OCI-LY3 (cell line): Measurements from ENCODE around the gene RREB1.

Source experiments
- H2AFZ ChIP-seq: fragments of 200-600, 300-600 bp; shearing (Covaris generic); 2 replicates; pipeline ENCODE4 v1.6.0; 2014; ENCODE audit warnings: antibody characterized with exemption, low read depth, low read length
- H3K27ac ChIP-seq: fragments of 200-600, 300-600 bp; sonication (generic); 2 replicates; pipeline ENCODE4 v1.5.1; 2014; ENCODE audit warnings: mild to moderate bottlenecking, low read length, moderate library complexity, mixed read lengths
- H3K27me3 ChIP-seq: fragments of 200-600, 300-600 bp; sonication (generic); 2 replicates; pipeline ENCODE4 v1.6.1; 2014; ENCODE audit warnings: low read depth, low read length, mixed read lengths
- H3K36me3 ChIP-seq: fragments of 200-600, 300-600 bp; sonication (generic); replicated peaks from 2 replicates; pipeline ENCODE3; 2014; ENCODE audit warnings: low read depth, low read length, mixed read lengths
- H3K4me1 ChIP-seq: fragments of 300-600, 200-600 bp; sonication (generic); 2 replicates; pipeline ENCODE4 v1.6.1; 2014; ENCODE audit warnings: low read length, mixed read lengths
- H3K4me2 ChIP-seq: fragments of 200-600, 300-600 bp; sonication (generic); 2 replicates; pipeline ENCODE4 v1.6.1; 2014; ENCODE audit warnings: low read length, mixed read lengths
- H3K4me3 ChIP-seq: fragments of 300-600, 200-600 bp; sonication (generic); 2 replicates; pipeline ENCODE4 v1.5.1; 2014; ENCODE audit warnings: antibody characterized with exemption, mild to moderate bottlenecking, low read length, moderate library complexity
- H3K79me2 ChIP-seq: fragments of 300-600, 200-600 bp; shearing (Covaris generic); 2 replicates; pipeline ENCODE4 v1.6.1; 2014; ENCODE audit warnings: mild to moderate bottlenecking, low read length, mixed read lengths
- H3K9ac ChIP-seq: fragments of 300-600, 200-600 bp; shearing (Covaris generic); 2 replicates; pipeline ENCODE4 v1.6.0; 2014; ENCODE audit warnings: mild to moderate bottlenecking, low read length, moderate library complexity
- H3K9me3 ChIP-seq: fragments of 200-600, 300-600 bp; shearing (Covaris generic); 2 replicates; pipeline ENCODE4 v1.6.1; 2014; ENCODE audit warnings: low read length, mixed read lengths; ENCODE audit not compliant: insufficient read depth
- H4K20me1 ChIP-seq: fragments of 200-600, 300-600 bp; sonication (generic); 2 replicates; pipeline ENCODE4 v1.6.1; 2016; ENCODE audit warnings: low read length, mixed read lengths; ENCODE audit not compliant: insufficient read depth
- EZH2phosphoT487 ChIP-seq: fragments of 200-600 bp; shearing (Covaris generic); IDR thresholded peaks from 2 replicates; pipeline ENCODE4 v1.6.1; 2018; ENCODE audit warnings: antibody characterized with exemption, mixed run types, low read depth
- TF ChIP-seq, protein P1 (sequence below): fragments of 200-600, 300-600 bp; sonication (generic); IDR thresholded peaks from 2 replicates; pipeline ENCODE4 v1.5.1; 2014; ENCODE audit warnings: antibody characterized with exemption, low read length, low read depth

The RREB1 gene

DNA sequence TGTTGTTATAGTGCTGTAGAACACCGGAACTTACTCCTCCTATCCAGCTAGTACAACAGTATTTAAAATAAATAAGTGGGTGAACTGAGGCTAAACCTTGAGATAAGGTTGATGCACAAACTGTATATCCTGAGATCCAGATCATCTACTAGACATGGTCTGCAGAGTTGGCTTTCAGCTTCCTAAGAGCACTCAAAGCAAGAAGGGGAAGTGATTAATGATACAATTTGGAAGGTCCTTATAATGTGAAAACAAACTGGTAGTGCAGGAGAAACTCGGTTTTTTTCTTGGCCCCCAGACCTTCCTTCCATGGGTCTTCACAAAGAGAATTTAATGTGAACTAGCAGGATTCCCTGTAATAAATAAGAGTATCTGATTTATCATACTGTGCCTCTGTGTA lies 27.4 kb upstream of the RREB1 start:
- H3K36me3 ChIP-seq, result no peaks in the 10 kb centered on the region
- peaks cover 8% of the 10 kb centered on the region for H3K27me3 ChIP-seq
- peak overlapping the region; percentile 18; the same call in 1 of the 2 replicates for H3K4me2 ChIP-seq
- H2AFZ ChIP-seq, result no peak overlapping the region
- H4K20me1 ChIP-seq, result no peaks in the 10 kb centered on the region
- H3K27ac ChIP-seq, result no peak overlapping the region
- TF ChIP-seq, protein P1, sequence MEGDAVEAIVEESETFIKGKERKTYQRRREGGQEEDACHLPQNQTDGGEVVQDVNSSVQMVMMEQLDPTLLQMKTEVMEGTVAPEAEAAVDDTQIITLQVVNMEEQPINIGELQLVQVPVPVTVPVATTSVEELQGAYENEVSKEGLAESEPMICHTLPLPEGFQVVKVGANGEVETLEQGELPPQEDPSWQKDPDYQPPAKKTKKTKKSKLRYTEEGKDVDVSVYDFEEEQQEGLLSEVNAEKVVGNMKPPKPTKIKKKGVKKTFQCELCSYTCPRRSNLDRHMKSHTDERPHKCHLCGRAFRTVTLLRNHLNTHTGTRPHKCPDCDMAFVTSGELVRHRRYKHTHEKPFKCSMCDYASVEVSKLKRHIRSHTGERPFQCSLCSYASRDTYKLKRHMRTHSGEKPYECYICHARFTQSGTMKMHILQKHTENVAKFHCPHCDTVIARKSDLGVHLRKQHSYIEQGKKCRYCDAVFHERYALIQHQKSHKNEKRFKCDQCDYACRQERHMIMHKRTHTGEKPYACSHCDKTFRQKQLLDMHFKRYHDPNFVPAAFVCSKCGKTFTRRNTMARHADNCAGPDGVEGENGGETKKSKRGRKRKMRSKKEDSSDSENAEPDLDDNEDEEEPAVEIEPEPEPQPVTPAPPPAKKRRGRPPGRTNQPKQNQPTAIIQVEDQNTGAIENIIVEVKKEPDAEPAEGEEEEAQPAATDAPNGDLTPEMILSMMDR, result no peak
- TF ChIP-seq EZH2phosphoT487, result no peak
- H3K9ac ChIP-seq, result no peak overlapping the region
- no peaks in the 10 kb centered on the region for H3K79me2 ChIP-seq
- no peak overlapping the region for H3K4me3 ChIP-seq
- no peaks in the 10 kb centered on the region for H3K9me3 ChIP-seq
- peaks cover 10% of the 10 kb centered on the region for H3K4me1 ChIP-seq

DNA sequence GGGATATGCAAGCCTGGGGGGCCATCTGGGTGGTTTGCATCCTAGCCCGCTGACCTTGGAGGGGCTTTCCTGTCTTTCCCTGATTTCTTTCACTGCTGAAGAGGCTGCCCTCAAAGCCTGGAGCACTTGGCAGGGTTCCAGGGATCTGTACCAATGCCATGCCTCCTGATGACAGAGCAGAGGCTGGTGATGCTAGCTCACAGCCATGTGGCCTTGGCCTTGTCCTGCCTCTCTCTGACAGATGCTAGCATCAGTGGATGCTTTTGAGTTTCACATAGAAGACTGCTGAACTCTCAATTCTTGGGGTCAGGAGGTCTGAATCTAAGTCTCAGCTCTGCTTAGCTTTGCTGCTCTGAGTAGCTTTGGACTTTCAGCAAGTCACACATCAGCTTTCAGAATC lies 21.9 kb upstream of the RREB1 start:
- no peaks in the 10 kb centered on the region for H4K20me1 ChIP-seq
- H3K79me2 ChIP-seq, result no peaks in the 10 kb centered on the region
- H3K27ac ChIP-seq, result peak overlapping the region; percentile 63
- no peak overlapping the region for H2AFZ ChIP-seq
- H3K9me3 ChIP-seq, result no peaks in the 10 kb centered on the region
- peaks cover 33% of the 10 kb centered on the region for H3K4me1 ChIP-seq
- H3K4me3 ChIP-seq, result peak overlapping the region; percentile 33; the same call in 1 of the 2 replicates
- H3K4me2 ChIP-seq, result peak overlapping the region; percentile 98
- TF ChIP-seq EZH2phosphoT487, result no peak
- TF ChIP-seq, protein P1, result no peak
- H3K9ac ChIP-seq, result peak overlapping the region; percentile 23; the same call in 1 of the 2 replicates
- H3K27me3 ChIP-seq, result peaks cover 8% of the 10 kb centered on the region
- no peaks in the 10 kb centered on the region for H3K36me3 ChIP-seq

DNA sequence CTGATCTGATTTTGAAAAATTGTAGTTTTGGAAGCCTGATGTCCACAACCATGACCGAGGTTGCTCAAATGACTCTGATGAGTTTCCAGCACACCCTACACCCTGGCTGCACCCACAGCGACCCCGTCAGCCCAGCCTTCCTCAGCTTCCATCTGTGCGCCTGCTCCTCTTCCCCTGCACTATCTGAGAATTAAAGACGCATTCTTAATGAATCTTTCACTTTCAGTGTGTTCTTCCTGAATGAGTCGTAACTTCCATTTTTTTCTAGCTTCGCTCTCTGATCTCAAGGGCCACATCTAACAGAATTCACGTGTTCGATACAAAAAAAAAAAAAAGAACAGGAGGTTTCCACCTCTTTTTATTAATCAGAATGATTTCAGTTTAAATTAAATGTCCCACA lies 21.3 kb upstream of the RREB1 start:
- Histone ChIP-seq H3K27me3 (peaks cover 8% of the 10 kb centered on the region), H3K9me3 (no peaks in the 10 kb centered on the region), H3K27ac (peak overlapping the region; percentile 67), H3K9ac (peak overlapping the region; percentile 57), H3K36me3 (no peaks in the 10 kb centered on the region), H4K20me1 (no peaks in the 10 kb centered on the region), H2AFZ (no peak overlapping the region), H3K79me2 (no peaks in the 10 kb centered on the region), H3K4me2 (peak overlapping the region; percentile 98), H3K4me1 (peaks cover 33% of the 10 kb centered on the region), H3K4me3 (peak overlapping the region; percentile 74)
- TF ChIP-seq EZH2phosphoT487, result no peak
- TF ChIP-seq, protein P1, result peak; percentile 48

DNA sequence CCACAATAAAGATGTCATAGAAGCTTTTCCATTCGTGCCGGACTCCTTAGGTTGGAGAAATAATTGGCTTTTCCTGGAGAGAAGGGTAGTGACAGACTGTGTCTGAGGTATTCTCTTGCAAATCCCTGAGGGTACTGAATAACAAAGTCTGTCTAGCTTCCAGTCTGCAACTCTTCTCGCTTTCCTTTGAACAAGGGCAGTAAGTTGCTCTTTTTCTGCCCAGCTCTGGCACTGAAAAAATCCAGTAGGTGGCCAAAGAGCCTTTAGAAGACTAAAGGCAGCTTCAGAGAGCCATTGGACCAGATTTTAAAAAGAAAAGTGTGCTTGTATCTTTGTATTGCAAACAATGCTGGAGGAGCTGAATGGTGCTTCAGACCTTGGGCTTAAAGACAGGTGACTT lies 20.7 kb upstream of the RREB1 start:
- Histone ChIP-seq H3K27me3 (peaks cover 8% of the 10 kb centered on the region), H3K4me2 (peak overlapping the region; percentile 98), H3K36me3 (no peaks in the 10 kb centered on the region), H4K20me1 (no peaks in the 10 kb centered on the region), H2AFZ (no peak overlapping the region), H3K79me2 (no peaks in the 10 kb centered on the region), H3K9ac (peak overlapping the region; percentile 57), H3K27ac (peak overlapping the region; percentile 67), H3K9me3 (no peaks in the 10 kb centered on the region), H3K4me1 (peaks cover 33% of the 10 kb centered on the region), H3K4me3 (peak overlapping the region; percentile 74)
- TF ChIP-seq, protein P1, result peak; percentile 19
- TF ChIP-seq EZH2phosphoT487, result no peak
